GM19328 (cell line): Measurements from ENCODE around the gene RFTN1.
A peak's percentile ranks its signal among the peaks of the same experiment; 100 is the strongest.

Source experiments
- ATAC-seq: cut with Tn5 transposase; IDR thresholded peaks from one replicate; pipeline ENCODE4 v1.9.1; 2021; ENCODE audit warnings: mild to moderate bottlenecking, moderate library complexity; ENCODE audit not compliant: unreplicated experiment

RFTN1 gene

GRCh38 chr3:16528581-16528993 is 15.1 kb upstream of the RFTN1 start:
- no peak for ATAC-seq

GRCh38 chr3:16528106-16528505 is 14.6 kb upstream of the RFTN1 start:
- no peak for ATAC-seq

GRCh38 chr3:16524196-16524595 is 10.7 kb upstream of the RFTN1 start:
- no peak for ATAC-seq

GRCh38 chr3:16523778-16524177 is 10.3 kb upstream of the RFTN1 start:
- ATAC-seq = no peak

- ATAC-seq = no peak
Observed at GRCh38 chr3:16522834-16523233, 9.3 kb upstream of the RFTN1 start.

GRCh38 chr3:16520970-16521881 is 7.7 kb upstream of the RFTN1 start:
- ATAC-seq = peak; percentile 57

- ATAC-seq = no peak
Observed at GRCh38 chr3:16520241-16520969, 6.9 kb upstream of the RFTN1 start.

GRCh38 chr3:16516695-16517481 is 3.4 kb upstream of the RFTN1 start:
- no peak for ATAC-seq

GRCh38 chr3:16515885-16516420 is 2.5 kb upstream of the RFTN1 start:
- ATAC-seq = no peak

GRCh38 chr3:16514755-16515353 is 1.4 kb upstream of the RFTN1 start:
- ATAC-seq = no peak

- ATAC-seq = no peak
Observed at GRCh38 chr3:16514021-16514700, 662 bp upstream of the RFTN1 start.

GRCh38 chr3:16512435-16513140 is 911 bp downstream of the RFTN1 start:
- peak; percentile 14 for ATAC-seq

- ATAC-seq = peak; percentile 48
Observed at GRCh38 chr3:16511681-16512434, 1.6 kb downstream of the RFTN1 start.

- no peak for ATAC-seq
Observed at GRCh38 chr3:16510620-16511319, 2.7 kb downstream of the RFTN1 start.

- ATAC-seq = no peak
Observed at GRCh38 chr3:16509721-16510619, 3.5 kb downstream of the RFTN1 start.

GRCh38 chr3:16508591-16508995 is 4.9 kb downstream of the RFTN1 start:
- no peak for ATAC-seq

- ATAC-seq = no peak
Observed at GRCh38 chr3:16508243-16508578, 5.3 kb downstream of the RFTN1 start.
